HG03196 (cell line): ENCODE data around the gene TWNK.
A peak's percentile ranks its signal among the peaks of the same experiment; 100 is the strongest.

Experiments
- ATAC-seq: cut with Tn5 transposase; IDR thresholded peaks from one replicate; pipeline ENCODE4 v1.9.1; 2021; ENCODE audit not compliant: unreplicated experiment

Gene TWNK

GRCh38 chr10:101010329-101010728, 23.0 kb downstream of the TWNK start:
- no peak for ATAC-seq

GRCh38 chr10:101011517-101012423, 24.4 kb downstream of the TWNK start:
- no peak for ATAC-seq

DNA sequence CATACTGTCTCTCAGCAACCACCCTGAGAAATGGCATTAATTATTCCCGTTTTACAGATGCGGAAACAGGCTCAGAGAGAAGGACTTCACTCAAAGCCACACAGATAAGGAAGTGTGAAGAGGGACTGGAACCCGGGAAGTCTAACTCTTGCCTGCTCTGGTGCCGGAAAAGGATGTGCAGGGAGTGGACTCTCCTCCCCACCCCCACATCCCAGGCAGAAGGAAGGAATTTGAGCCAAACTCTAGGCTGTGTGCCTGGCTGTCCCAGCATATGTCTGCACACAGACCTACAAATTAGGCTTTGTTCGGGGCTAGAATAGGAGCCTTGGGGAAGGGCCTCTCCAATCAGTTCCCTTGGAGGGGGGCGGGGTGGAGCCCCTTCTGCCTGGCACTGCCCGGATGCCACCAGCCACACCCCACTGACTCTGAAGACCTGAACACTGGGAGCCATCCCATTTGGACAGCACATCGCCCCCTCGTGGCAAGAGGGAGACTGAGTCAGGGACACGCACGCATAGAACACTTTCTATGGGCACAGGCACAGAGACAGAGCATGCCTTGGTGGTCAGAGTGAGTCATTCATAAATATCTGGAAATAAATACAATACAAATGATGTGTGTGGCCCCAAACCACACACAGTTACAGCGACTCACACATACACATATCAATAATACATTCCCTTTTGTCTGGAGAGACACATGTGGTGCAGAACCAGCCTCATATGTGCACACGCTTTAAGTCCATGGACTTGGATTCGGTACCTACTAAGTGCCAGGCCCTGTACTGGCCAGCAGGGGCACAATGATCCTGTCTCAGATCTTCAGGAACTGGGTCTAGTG, 25.4 kb downstream of the TWNK start:
- ATAC-seq: peak; percentile 59

DNA sequence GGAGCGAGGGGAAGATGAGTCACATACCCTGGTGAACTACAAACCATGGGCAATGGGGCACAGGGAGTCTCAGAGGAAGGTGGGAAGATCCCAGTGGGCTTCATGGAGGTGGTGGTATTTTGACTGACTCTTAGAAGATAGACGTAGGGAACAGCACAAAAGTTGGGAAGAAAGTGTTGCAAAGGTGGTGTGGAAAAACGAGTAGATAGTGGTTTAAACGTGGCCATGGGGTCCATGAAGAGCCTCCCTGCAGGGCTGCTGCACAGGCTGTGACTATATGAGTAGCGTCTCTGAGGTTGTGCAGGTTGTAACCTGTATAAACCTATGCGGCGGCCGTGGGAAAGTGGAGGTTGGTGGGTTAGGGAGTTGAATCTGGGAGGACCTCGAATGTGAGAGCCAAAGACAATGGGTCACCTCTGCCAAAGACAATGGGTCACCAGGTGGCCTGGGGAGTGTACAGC, 26.1 kb downstream of the TWNK start:
- ATAC-seq: no peak

- no peak for ATAC-seq
Observed at GRCh38 chr10:101014230-101014884, 27.0 kb downstream of the TWNK start.

DNA sequence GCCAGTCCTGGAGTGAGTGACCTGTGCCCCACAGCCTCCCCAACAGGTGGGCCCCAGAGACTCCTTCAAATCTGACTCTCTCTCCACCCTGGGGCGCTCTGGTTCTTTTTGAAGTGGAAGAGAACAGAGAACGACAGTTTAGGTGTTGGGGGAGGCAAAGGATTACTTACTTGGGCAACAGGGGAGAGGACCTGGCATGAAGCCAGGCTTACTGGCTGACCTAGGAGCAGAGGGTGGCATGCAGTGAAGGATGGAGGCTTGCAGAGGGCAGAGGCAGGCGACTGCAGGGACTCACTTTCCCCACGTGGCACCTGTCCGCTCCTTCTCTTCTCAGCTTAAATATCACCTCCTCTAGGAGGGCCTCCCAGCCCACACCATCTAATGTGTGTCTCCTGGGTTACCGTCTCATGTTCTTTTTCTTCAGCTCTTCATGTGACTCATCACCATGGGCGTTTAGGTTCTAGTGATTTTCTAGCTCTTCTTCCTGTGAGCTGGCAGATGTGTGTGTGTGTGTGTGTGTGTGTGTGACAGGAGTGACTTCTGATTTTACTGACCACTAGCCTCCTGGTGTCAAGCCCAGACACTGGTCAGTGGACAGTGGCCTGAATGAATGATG, 27.7 kb downstream of the TWNK start:
- ATAC-seq: no peak

- no peak for ATAC-seq
Observed at GRCh38 chr10:101015582-101015973, 28.2 kb downstream of the TWNK start.

GRCh38 chr10:101016814-101017213, 29.5 kb downstream of the TWNK start:
- ATAC-seq: no peak

DNA sequence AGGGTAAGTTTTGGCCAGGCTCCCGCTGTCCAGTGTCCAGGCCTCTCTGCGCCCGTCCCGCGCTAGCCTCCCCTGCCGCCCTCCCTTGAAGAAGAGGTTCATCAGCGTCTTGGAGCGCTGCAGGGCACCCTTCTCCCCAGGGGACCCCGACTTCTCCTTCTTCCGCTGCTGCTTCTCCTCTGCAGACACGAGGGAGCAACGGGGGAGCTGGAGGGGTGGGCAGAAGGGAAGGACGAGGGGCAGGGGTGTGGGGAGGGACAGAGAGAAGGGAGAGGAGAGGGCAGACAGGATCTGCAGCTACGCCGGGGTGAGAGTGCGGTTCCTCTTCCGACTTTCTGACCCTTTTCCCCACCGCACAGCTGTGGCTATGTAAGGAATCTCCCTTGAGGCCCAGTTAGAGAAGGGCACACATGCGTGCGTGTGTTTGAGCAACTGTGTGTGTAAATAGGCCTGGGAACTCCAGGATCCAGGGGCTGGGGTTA, 30.8 kb downstream of the TWNK start:
- ATAC-seq: no peak

DNA sequence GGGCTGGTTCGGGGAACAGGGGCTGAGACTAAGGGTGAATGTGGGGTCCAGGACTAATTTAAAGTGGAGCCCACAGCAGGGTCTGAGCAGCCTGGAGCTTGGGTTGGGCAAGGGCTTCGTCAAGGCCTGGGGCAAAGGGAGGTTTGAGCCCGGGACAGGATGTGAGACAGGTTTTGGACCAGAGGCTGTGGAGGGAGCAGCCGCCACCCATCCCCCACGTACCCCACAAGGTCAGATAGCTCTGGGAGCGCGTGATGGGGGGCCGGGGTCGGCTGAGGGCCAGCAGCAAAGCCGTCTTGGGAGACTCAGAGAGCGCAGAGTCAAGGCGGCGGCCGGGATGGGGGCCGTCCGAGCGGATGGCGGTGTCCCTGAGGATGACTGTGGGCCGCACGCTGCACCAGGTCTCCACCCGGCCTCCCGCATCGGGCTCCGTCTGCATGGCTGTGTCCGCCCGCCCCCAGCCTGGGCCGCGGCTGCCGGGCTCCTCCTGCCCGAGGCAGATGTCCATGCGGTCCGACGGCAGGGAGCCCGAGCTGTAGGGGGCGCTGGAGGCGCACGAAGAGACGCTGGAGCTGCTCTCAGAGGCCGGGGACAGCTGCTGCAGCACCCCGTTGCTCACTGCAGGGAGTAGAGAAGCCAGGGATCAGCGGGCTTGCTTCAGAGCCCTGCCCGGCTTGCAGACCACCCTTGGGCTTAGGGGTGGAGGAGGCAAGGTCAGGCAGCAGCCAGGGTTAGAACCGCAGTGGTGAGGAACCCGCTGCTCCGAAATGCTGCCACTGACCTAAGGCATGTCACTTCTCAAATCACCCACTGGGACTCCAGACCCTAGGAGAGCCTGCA, 31.5 kb downstream of the TWNK start:
- ATAC-seq: no peak

DNA sequence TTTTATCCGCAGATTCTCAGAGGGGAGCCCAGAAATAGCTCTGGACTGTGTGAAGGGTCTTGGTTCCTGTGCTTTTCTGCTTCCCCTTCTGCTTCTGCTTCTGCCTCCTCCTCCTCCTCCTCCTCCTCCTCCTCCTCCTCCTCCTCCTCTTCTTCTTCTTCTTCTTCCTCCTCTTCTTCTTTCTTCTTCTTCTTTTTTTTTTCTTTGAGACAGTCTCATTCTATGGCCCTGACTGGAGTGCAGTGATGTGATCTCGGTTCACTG, 32.0 kb downstream of the TWNK start:
- no peak for ATAC-seq

DNA sequence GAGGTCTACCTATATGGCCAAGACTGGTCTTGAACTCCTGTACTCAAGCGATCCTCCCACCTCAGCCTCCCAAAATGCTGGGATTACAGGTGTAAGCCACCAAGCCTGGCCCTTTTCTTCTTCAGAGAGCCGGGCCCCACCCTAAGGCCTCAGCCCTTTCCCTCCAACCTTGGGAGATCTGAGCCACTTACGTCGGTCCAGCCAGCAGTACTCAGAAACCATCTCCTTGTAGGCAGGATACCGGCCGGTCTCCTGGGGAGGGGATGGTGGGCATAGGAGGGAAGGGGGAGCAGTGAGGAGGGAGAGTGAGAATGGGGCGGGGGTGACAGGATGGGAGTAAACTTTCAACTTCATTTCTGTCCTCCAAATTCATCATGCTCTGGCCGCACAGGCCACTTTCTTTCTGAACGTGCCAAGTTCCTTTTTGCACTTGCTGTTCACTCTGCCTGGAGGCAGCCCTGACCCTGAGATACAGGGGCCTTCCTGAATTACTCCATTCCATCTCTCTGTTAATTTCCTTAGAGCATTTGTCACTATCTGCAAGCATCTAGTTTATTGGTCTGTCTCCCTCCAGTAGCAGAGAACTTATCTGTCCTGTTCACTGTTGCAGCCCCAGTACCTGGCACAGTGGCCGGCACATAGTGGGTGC, 33.2 kb downstream of the TWNK start:
- ATAC-seq: no peak

DNA sequence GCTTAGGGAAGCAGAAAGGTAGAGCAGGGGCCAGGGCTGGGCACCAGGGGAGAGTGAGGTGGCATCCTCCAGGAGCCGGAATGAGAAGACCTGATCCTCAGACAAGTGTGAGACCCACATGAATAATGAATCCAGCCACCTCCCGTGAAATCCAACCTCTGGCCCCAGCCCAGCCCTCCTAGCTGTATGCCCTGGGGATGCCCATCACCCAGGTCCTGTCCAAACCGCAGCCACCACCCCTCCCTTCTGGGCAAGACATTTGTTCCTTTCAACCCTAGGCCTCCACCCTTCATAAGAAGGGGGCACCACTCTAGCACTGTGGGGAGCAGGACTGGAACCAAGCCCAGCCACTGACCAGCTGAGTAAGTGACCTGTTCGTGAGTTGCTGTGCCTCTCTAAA, 33.9 kb downstream of the TWNK start:
- ATAC-seq: no peak

- no peak for ATAC-seq
Observed at GRCh38 chr10:101021692-101022251, 34.4 kb downstream of the TWNK start.

GRCh38 chr10:101022967-101023705, 35.8 kb downstream of the TWNK start:
- no peak for ATAC-seq

GRCh38 chr10:101027106-101027720, 39.9 kb downstream of the TWNK start:
- ATAC-seq: no peak

DNA sequence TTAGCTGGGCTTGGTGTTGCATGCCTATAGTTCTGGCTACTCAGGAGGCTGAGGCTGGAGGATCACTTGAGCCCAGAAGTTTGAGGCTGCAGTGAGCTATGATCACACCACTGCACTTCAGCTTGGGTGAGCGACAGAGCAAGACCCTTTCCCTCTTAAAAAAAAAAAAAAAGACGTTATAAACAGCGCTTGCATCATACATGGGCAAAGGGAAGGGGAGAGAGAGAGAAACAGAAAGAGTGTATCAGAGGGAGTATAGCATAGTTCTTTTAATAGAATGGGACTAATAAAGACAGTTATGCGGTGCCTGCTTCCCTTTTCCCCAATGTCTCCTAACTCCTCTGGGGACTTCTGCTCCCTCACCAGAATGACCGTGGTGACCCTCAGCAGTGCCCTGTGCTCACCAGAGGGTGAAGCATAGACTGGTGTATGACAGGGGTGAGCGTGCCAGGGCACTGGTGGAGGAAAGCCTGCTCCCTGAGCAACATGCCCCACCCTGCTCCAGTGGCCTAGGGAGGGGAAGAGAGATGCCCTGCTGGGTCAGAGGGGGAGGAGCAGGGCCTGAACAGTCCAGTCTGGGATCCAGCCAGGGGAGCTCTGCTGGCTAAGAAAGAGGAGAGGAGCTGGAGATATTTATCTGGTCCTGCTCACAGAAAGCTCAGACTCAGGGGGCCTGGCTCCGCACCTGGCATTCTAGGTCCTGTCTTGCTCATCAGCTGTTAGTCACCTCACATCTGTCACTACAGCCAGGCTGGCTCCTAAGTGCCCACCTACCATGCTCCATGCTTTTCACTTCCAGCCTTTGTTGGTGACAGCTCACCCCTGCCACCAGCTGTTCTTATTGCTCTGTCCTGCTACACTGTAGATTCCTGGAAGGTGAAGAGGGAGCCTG, 41.3 kb downstream of the TWNK start:
- no peak for ATAC-seq
